SK-N-MC (cell line): ENCODE measurements around the gene ZBTB9.

Experiments
- DNase-seq: peaks from one replicate; pipeline ENCODE4 v3.0.0-alpha.2; 2011; ENCODE audit warnings: low read depth, low spot score
- H3K27ac ChIP-seq: fragments of 200-600 bp; sonication (generic); 2 replicates; pipeline ENCODE4 v1.5.1; 2016; ENCODE audit warnings: mixed run types
- H3K36me3 ChIP-seq: fragments of 200-600 bp; sonication (generic); 2 replicates; pipeline ENCODE4 v1.6.1; 2017; ENCODE audit warnings: antibody characterized with exemption, low read length, mixed read lengths; ENCODE audit not compliant: insufficient read depth
- H3K4me3 ChIP-seq: fragments of 200-600 bp; sonication (generic); 2 replicates; pipeline ENCODE4 v1.5.1; 2016
- H3K9ac ChIP-seq: fragments of 200-600 bp; sonication (generic); 2 replicates; pipeline ENCODE4 v1.8.0; 2017; ENCODE audit warnings: mixed run types, mixed read lengths; ENCODE audit not compliant: insufficient read length
- H3K9me3 ChIP-seq: fragments of 200-600 bp; sonication (generic); 2 replicates; pipeline ENCODE4 v1.6.1; 2017; ENCODE audit warnings: low read depth, mild to moderate bottlenecking, antibody characterized with exemption, low read length, moderate library complexity, mixed read lengths
- EZH2 ChIP-seq: fragments of 200-600 bp; sonication (generic); IDR thresholded peaks from one replicate; pipeline ENCODE4 v1.6.1; 2017; ENCODE audit warnings: antibody characterized with exemption
- FOXP2 ChIP-seq: optimal IDR thresholded peaks from 2 replicates; pipeline ENCODE3; 2011; ENCODE audit warnings: mild to moderate bottlenecking, moderate library complexity; ENCODE audit not compliant: insufficient read depth; ENCODE audit errors: extremely low read length, control extremely low read depth
- POLR2AphosphoS5 ChIP-seq: IDR thresholded peaks from 2 replicates; pipeline ENCODE4 v1.6.1; 2012; ENCODE audit warnings: mild to moderate bottlenecking, low read depth, low read length, borderline replicate concordance

ZBTB9 gene

GRCh38 chr6:33430991-33431879 is 23.1 kb upstream of the ZBTB9 start:
- no peaks in the 10 kb centered on the region; the same call in 1 of the 2 replicates for H3K36me3 ChIP-seq
- H3K27ac ChIP-seq, result no peak overlapping the region
- peak; percentile 62 for TF ChIP-seq FOXP2
- TF ChIP-seq POLR2AphosphoS5, result no peak
- peak overlapping the region; percentile 56 for H3K4me3 ChIP-seq
- H3K9ac ChIP-seq, result no peak overlapping the region
- H3K9me3 ChIP-seq, result no peaks in the 10 kb centered on the region
- DNase-seq, result no peak

GRCh38 chr6:33431880-33432541 is 22.4 kb upstream of the ZBTB9 start:
- no peak for TF ChIP-seq FOXP2
- no peak for TF ChIP-seq POLR2AphosphoS5
- no peak for TF ChIP-seq EZH2
- Histone ChIP-seq H3K9me3 (no peaks in the 10 kb centered on the region), H3K27ac (no peak overlapping the region), H3K4me3 (peak overlapping the region; percentile 56; the same call in 1 of the 2 replicates), H3K9ac (no peak overlapping the region), H3K36me3 (peaks cover 7% of the 10 kb centered on the region; the same call in 1 of the 2 replicates)
- DNase-seq, result no peak

- Histone ChIP-seq H3K27ac (no peak overlapping the region), H3K9me3 (no peaks in the 10 kb centered on the region), H3K36me3 (peaks cover 10% of the 10 kb centered on the region; the same call in 1 of the 2 replicates), H3K9ac (no peak overlapping the region), H3K4me3 (no peak overlapping the region)
- DNase-seq, result no peak
- no peak for TF ChIP-seq EZH2
- TF ChIP-seq FOXP2, result no peak
Measured at GRCh38 chr6:33432546-33432945, 21.8 kb upstream of the ZBTB9 start.

GRCh38 chr6:33433001-33433543 is 21.3 kb upstream of the ZBTB9 start:
- Histone ChIP-seq H3K4me3 (no peak overlapping the region), H3K9ac (no peak overlapping the region), H3K9me3 (no peaks in the 10 kb centered on the region), H3K27ac (no peak overlapping the region), H3K36me3 (peaks cover 12% of the 10 kb centered on the region; the same call in 1 of the 2 replicates)
- no peak for DNase-seq
- TF ChIP-seq FOXP2 (no peak), EZH2 (no peak), POLR2AphosphoS5 (no peak)

- Histone ChIP-seq H3K9me3 (no peaks in the 10 kb centered on the region), H3K9ac (no peak overlapping the region), H3K36me3 (peaks cover 18% of the 10 kb centered on the region; the same call in 1 of the 2 replicates), H3K27ac (no peak overlapping the region), H3K4me3 (no peak overlapping the region)
- no peak for DNase-seq
- no peak for TF ChIP-seq POLR2AphosphoS5
- TF ChIP-seq EZH2, result no peak
- TF ChIP-seq FOXP2, result no peak
Measured at GRCh38 chr6:33433544-33434191, 20.7 kb upstream of the ZBTB9 start.

- Histone ChIP-seq H3K36me3 (peaks cover 19% of the 10 kb centered on the region; the same call in 1 of the 2 replicates), H3K4me3 (no peak overlapping the region), H3K9ac (no peak overlapping the region), H3K27ac (no peak overlapping the region), H3K9me3 (no peaks in the 10 kb centered on the region)
- DNase-seq, result no peak
- TF ChIP-seq EZH2 (no peak), POLR2AphosphoS5 (no peak), FOXP2 (no peak)
Measured at GRCh38 chr6:33434961-33435360, 19.4 kb upstream of the ZBTB9 start.

- Histone ChIP-seq H3K9ac (no peak overlapping the region), H3K36me3 (peaks cover 20% of the 10 kb centered on the region; the same call in 1 of the 2 replicates), H3K9me3 (no peaks in the 10 kb centered on the region), H3K4me3 (no peak overlapping the region), H3K27ac (no peak overlapping the region)
- no peak for DNase-seq
- TF ChIP-seq FOXP2 (no peak), POLR2AphosphoS5 (no peak), EZH2 (no peak)
Measured at GRCh38 chr6:33437666-33438065, 16.7 kb upstream of the ZBTB9 start.

- no peaks in the 10 kb centered on the region for H3K9me3 ChIP-seq
- no peak overlapping the region for H3K27ac ChIP-seq
- no peak overlapping the region for H3K4me3 ChIP-seq
- DNase-seq, result no peak
- TF ChIP-seq POLR2AphosphoS5, result no peak
- TF ChIP-seq FOXP2, result no peak
- TF ChIP-seq EZH2, result no peak
- H3K9ac ChIP-seq, result no peak overlapping the region
- H3K36me3 ChIP-seq, result peaks cover 26% of the 10 kb centered on the region; the same call in 1 of the 2 replicates
Measured at GRCh38 chr6:33438978-33439594, 15.3 kb upstream of the ZBTB9 start.
